IPS DF 6.9 (cell line): Measurements from ENCODE around the gene CCDC154.

Experiments used
- DNase-seq: peaks from one replicate; pipeline ENCODE4 v3.0.0-alpha.2; 2013; ENCODE audit warnings: low read depth, low spot score
- H3K27ac ChIP-seq: one replicate; pipeline ENCODE4 v1.5.1; 2013; ENCODE audit warnings: low read length, control low read depth
- H3K27me3 ChIP-seq: 2 replicates; pipeline ENCODE4 v1.6.1; 2013; ENCODE audit warnings: mild to moderate bottlenecking, low read length; ENCODE audit not compliant: control insufficient read depth, insufficient read depth
- H3K36me3 ChIP-seq: 2 replicates; pipeline ENCODE4 v1.6.1; 2013; ENCODE audit warnings: low read length; ENCODE audit not compliant: control insufficient read depth, insufficient read depth
- H3K4me1 ChIP-seq: 2 replicates; pipeline ENCODE4 v1.6.1; 2013; ENCODE audit warnings: low read length; ENCODE audit not compliant: control insufficient read depth, insufficient read depth
- H3K4me3 ChIP-seq: 2 replicates; pipeline ENCODE4 v1.5.1; 2013; ENCODE audit warnings: mild to moderate bottlenecking, low read length
- H3K9me3 ChIP-seq: 2 replicates; pipeline ENCODE4 v1.6.1; 2013; ENCODE audit warnings: low read length, inconsistent platforms; ENCODE audit not compliant: control insufficient read depth, insufficient read depth
- WGBS: extraction: QIAGEN DNeasy Blood & Tissue Kit; methylation state at CpG from one replicate; pipeline ENCODE4 v1.1.7; 2013; ENCODE audit warnings: mixed read lengths, missing lambda C conversion rate; ENCODE audit not compliant: insufficient read length, insufficient coverage; 5-methylcytosine and 5-hydroxymethylcytosine counted together

CCDC154 gene

DNA sequence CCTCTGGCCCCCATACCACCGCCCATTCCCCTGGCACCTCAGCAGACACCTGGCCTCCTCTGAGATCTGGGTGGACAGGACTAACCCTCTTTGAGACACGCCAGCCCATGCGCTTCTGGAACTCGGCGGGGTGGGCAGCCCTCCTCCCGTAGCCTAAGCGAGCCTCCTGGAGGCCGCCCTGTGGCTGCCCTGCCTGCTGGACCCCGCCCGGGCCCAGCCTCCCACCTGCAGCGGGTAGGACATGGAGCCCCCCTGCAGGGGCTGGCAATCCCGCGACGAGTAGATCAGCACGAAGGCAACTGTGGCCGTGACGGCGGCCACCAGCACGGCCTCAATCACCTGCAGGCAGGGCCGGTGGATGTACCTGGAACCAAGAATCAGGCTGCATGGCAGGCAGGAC, 8.2 kb upstream of the CCDC154 start:
- Histone ChIP-seq H3K4me3 (no peak overlapping the region), H3K36me3 (peaks cover 50% of the 10 kb centered on the region), H3K27ac (no peak overlapping the region), H3K27me3 (no peaks in the 10 kb centered on the region), H3K9me3 (no peaks in the 10 kb centered on the region), H3K4me1 (no peaks in the 10 kb centered on the region)
- WGBS, result no CpG with 5 or more reads among the region's 20 CpGs
- no peak for DNase-seq

DNA sequence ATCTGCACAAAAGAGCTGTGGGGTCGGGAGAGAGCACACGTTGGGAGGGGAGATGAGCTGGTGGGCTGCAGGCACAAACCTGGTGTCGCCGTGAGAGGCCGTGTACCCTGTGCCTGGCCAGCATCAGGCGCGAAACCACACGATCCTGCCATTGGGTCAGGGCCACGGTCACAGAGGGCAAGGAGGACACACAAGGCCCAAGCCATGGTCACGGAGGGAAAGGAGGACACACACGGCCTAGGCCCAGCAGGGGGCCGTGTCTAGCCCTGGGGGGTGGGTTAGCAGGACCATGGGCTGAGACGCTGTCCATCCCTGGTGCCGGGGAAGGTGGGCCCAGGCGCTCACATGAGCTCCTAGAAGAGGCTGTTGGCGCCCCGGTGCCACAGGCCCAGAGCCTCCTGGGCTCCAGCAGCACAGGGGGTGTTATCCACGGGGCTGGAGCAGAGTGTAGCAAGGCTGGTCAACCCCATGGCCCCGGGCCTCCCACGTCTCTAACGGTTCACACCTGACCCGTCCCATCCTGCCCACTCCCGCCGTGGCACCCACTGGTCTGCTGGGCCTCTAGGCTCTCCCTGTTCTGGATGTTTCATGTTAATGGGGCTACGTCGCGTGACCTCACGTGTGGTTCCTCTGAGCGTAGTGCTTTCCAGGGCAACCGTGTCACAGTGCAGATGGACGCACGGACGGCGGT, 7.5 kb upstream of the CCDC154 start:
- H3K4me3 ChIP-seq, result no peak overlapping the region
- no peaks in the 10 kb centered on the region for H3K9me3 ChIP-seq
- no peaks in the 10 kb centered on the region for H3K27me3 ChIP-seq
- no peak for DNase-seq
- H3K36me3 ChIP-seq, result peaks cover 52% of the 10 kb centered on the region
- no CpG with 5 or more reads among the region's 34 CpGs for WGBS
- no peaks in the 10 kb centered on the region for H3K4me1 ChIP-seq
- H3K27ac ChIP-seq, result no peak overlapping the region

DNA sequence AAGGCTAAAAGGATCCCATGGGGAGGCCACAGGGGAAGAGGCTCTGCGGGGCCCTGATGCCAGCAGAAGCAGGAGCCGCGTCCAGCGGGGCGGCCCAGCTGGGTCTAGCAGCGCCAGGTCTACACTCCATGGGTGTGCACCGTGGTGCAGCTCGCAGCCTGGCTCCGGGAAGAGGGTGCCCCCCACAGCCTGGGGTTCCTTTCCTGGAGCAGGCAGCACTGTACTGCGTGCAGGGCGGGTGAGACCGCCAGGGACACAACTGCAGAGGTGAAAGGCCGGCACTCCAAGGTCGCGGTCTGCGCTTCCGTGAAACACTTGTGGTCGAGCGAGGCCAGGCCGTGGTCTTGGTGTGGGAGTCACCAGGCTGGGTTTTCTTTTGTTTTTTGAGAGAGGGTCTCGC, 6.5 kb upstream of the CCDC154 start:
- Histone ChIP-seq H3K4me1 (no peaks in the 10 kb centered on the region), H3K27me3 (no peaks in the 10 kb centered on the region), H3K27ac (no peak overlapping the region), H3K9me3 (no peaks in the 10 kb centered on the region), H3K4me3 (no peak overlapping the region), H3K36me3 (peaks cover 61% of the 10 kb centered on the region)
- DNase-seq, result no peak
- WGBS, result no CpG with 5 or more reads among the region's 21 CpGs

DNA sequence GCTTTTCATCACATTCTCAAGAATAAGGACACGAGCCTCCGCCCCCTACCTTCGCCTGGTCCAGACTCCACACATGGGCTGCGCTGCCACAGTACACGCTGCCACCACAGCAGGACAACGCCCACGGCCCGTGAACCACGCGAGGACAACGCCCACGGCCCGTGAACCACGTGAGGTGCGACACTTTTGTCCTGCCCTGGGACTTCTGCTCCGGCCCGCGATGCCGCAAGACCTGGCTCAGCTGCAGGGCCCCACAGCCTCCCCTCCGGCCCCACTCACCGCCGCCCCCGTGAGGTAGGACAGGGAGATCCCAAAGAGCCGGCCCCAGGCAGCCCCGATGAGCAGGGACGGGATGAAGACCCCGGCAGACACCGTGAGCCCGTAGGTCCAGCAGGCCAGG, 5.9 kb upstream of the CCDC154 start:
- H3K36me3 ChIP-seq, result peaks cover 59% of the 10 kb centered on the region

DNA sequence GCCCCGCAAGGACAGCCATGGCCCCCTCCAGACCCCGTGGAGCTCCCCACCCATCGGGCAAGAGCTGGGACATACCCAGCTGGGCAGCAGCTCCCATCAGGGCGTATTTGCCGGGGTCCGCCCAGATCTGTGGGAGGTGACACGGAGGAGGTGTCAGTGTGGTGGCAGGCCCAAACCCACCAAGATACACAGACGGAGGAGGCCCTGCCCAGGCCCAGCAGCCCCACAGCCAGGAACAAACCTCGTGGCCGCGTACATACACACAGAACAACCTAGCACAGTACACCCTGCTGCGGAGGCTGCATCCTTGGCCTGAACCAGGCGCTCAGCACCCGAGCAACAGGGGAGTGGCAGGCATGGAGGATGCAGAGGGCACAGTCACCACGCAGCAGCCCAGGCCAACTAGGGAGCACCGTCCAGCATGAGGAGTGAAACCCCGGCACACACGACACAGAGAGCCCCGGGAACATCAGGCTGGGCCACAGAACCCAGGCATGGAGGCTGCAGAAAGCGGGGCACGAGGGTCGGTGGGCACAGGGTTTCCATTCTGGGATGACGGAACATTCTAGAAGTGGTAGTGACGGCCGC, 4.9 kb upstream of the CCDC154 start:
- Histone ChIP-seq H3K27me3 (no peaks in the 10 kb centered on the region), H3K9me3 (no peaks in the 10 kb centered on the region), H3K36me3 (peaks cover 51% of the 10 kb centered on the region), H3K4me3 (no peak overlapping the region), H3K27ac (no peak overlapping the region), H3K4me1 (no peaks in the 10 kb centered on the region)
- no CpG with 5 or more reads among the region's 25 CpGs for WGBS
- no peak for DNase-seq

More for the DNA sequence above, 5.9 kb upstream of the CCDC154 start:
- DNase-seq, result no peak
- no CpG with 5 or more reads among the region's 29 CpGs for WGBS
- Histone ChIP-seq H3K27me3 (no peaks in the 10 kb centered on the region), H3K27ac (no peak overlapping the region), H3K9me3 (no peaks in the 10 kb centered on the region), H3K4me3 (no peak overlapping the region), H3K4me1 (no peaks in the 10 kb centered on the region)

DNA sequence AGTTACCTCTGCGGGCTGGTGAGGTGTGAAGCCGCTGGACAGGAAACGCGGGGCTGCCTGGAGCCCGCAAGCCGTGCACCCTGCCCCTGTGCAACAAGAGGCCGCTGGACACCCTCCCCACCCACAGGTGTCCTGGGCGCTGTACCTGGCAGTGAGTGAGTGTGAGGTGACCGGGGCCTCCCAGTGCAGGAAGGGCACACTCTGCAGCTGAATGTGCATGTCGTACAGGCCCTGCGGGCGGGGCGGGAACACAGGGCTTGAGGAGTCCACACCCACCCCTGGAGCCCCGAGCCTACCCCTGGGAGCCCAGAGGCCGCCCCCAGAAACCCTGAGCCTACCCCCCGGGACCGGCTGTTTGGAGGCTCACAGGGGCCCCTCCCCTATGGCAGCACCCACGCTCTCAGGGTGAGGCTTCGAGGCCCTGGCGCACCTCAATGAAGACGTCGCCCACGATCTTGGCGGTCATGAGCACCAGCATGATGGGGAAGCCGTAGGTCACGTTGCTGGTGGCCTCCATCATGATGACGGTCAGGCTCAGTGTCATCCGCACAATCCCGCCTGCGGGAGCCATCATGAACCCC, 4.3 kb upstream of the CCDC154 start:
- H3K4me1 ChIP-seq, result no peaks in the 10 kb centered on the region
- no peaks in the 10 kb centered on the region for H3K27me3 ChIP-seq
- WGBS, result no CpG with 5 or more reads among the region's 30 CpGs
- no peak overlapping the region for H3K4me3 ChIP-seq
- peaks cover 47% of the 10 kb centered on the region for H3K36me3 ChIP-seq
- H3K9me3 ChIP-seq, result no peaks in the 10 kb centered on the region
- no peak for DNase-seq
- no peak overlapping the region for H3K27ac ChIP-seq

DNA sequence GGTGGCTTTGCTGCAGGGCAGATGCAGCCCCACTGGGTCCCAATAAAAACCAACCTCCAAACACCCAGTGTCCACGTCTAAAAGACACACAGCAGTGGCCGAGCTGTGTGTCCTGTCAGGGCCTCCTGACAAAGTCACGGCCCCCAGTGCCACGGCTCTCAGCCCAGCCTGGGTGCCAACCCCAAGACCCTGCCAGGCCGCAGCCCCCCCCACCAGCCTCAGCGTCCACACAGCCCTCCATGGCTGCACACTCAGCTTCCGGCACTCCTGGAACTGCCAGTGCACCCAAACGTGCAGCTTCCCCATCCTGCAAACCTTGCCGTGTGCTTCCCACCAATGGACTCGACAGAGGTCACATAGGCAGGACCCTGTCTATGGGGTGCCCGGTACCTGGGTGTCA, 3.6 kb upstream of the CCDC154 start:
- no peak for DNase-seq
- Histone ChIP-seq H3K9me3 (no peaks in the 10 kb centered on the region), H3K27me3 (no peaks in the 10 kb centered on the region), H3K4me3 (no peak overlapping the region), H3K27ac (no peak overlapping the region), H3K36me3 (peaks cover 44% of the 10 kb centered on the region), H3K4me1 (no peaks in the 10 kb centered on the region)
- WGBS, result no CpG with 5 or more reads among the region's 11 CpGs

DNA sequence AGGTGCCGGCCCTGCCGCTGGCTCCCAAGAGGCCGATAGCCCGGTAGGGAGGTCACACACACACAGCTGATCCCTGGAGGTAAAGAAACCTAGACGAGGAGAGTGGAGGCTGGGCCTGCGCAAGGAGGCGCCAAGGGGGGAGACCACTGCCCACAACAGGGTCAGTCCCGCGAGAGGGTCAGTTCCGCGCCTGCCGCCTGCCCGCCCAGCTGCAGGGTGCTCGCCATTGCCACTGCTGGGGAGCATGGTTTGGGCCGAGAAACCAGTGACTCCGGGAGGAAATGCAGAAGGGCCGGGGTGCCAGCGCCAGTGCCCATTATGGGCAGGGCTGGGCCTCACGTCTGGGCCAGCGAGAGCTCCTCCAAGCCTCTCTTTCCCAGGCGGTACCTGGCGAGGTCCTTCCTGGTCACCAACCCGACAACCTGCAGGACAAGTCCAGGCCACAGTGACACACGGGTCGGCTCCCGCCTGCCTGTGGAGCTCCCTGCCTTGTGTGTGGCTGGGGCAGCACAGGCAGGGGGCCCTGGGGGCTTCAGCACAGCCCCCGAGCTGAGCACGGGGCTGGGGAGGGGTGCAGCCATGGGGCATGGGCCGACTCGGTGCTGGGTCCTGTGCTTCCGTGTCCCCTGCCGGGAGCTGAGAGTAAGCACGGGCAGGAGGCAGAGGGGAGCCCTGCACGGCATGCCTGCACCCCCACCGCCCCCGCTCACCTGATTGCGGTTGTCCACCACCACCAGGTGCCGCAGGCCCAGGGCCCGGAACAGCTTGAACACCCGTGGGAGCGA, 2.1 kb upstream of the CCDC154 start:
- Histone ChIP-seq H3K4me3 (no peak overlapping the region), H3K36me3 (peaks cover 33% of the 10 kb centered on the region), H3K27me3 (no peaks in the 10 kb centered on the region), H3K4me1 (no peaks in the 10 kb centered on the region), H3K9me3 (no peaks in the 10 kb centered on the region), H3K27ac (no peak overlapping the region)
- no CpG with 5 or more reads among the region's 41 CpGs for WGBS
- DNase-seq, result no peak

DNA sequence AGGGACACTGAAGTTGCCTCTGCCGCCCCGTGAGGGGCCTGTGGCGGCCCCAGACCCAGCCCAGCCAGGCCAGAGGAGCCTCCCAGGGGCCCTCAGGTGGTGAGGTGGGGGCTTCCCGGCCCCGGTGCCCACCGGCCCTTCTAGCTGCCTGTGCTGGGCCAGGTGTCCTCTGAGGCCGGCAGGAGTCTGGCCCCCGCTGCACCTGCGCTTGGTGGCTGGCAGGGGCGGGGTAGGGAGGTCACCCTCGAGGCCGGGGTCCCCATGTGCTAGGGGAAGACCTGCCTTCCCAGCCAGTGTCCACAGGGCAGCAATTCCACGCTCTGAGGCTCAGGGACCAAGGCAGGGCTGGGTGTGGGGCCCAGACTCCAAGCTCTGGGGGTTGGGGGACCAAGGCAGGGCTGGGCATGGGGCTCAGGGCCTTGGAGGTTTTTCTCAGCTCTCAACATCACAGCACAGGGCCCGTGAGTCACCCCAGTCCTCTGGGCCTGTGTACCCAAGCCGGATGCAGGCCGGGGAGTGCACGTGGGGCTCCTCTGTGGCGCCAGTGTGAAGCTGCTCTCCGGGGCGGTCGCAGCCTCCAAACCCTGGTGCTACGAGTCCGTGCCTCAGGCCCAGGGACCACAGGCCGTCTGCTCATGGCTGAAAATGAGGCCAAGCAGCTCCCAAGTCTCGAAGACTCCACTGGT, 1.3 kb upstream of the CCDC154 start:
- no CpG with 5 or more reads among the region's 25 CpGs for WGBS
- H3K27me3 ChIP-seq, result no peaks in the 10 kb centered on the region
- H3K4me3 ChIP-seq, result no peak overlapping the region
- no peaks in the 10 kb centered on the region for H3K4me1 ChIP-seq
- H3K36me3 ChIP-seq, result peaks cover 29% of the 10 kb centered on the region
- no peak overlapping the region for H3K27ac ChIP-seq
- DNase-seq, result no peak
- no peaks in the 10 kb centered on the region for H3K9me3 ChIP-seq
